Tibial artery (tissue), 4 donors: ENCODE measurements around the gene FCHSD2.

ENCODE experiments used
- DNase-seq, 2 donors: peaks; one replicate each; pipeline ENCODE4 v3.0.0-alpha.2; 2019
- H3K27ac ChIP-seq, 2 donors: fragments of 200-600 bp; sonication (generic) in 1 of 2; 1 replicate in 1 of 2; 2 replicates in 1 of 2; pipeline ENCODE4 v1.5.1; 2018 to 2019; ENCODE audit warnings: mild to moderate bottlenecking in 1 of 2
- H3K27me3 ChIP-seq, 2 donors: fragments of 200-600 bp; sonication (generic) in 1 of 2; one replicate each; pipeline versions ENCODE4 v1.5.1 to v1.6.0; 2016 to 2019
- H3K36me3 ChIP-seq, 3 donors: fragments of 200-600 bp; sonication (generic) in 2 of 3; one replicate each; pipeline ENCODE4 v1.5.1; 2016 to 2019; ENCODE audit warnings: mild to moderate bottlenecking in 2 of 3
- H3K4me1 ChIP-seq, 4 donors: fragments of 200-600 bp; sonication (generic) in 2 of 4; 1 replicate in 3 of 4; 2 replicates in 1 of 4; pipeline ENCODE4 v1.5.1; 2016 to 2019
- H3K4me3 ChIP-seq, 2 donors: fragments of 200-600 bp; sonication (generic) in 1 of 2; 1 replicate in 1 of 2; 2 replicates in 1 of 2; pipeline ENCODE4 v1.5.1; 2018 to 2019; ENCODE audit warnings: mild to moderate bottlenecking in 2 of 2
- H3K9me3 ChIP-seq, 3 donors: fragments of 200-600 bp; sonication (generic) in 1 of 3; one replicate each; pipeline ENCODE4 v1.5.1; 2016 to 2019
- intact Hi-C: fragments of 100-400 bp; cut with DNase I; formaldehyde crosslinking; loops from one replicate; pipeline ENCODE4 v1.15.0; 2023; ENCODE audit warnings: low total_unique reads
- TF ChIP-seq, protein P1 (sequence below), 2 experiments: fragments of 200-600 bp in 1 of 2; fragments of 450-650 bp in 1 of 2; IDR thresholded peaks; one replicate each; pipeline ENCODE4 v1.5.1; 2017 to 2019; ENCODE audit warnings: antibody characterized with exemption in 2 of 2, mild to moderate bottlenecking in 1 of 2, moderate library complexity in 1 of 2

FCHSD2 gene

GRCh38 chr11:73188301-73188700, 46.2 kb upstream of the FCHSD2 start:
- no peaks in the 10 kb centered on the region for H3K27me3 ChIP-seq
- H3K36me3 ChIP-seq, result no peaks in the 10 kb centered on the region
- H3K4me1 ChIP-seq, result peaks cover 0 to 38% (median 30%) of the 10 kb centered on the region in 4 donors
- TF ChIP-seq, protein P1, sequence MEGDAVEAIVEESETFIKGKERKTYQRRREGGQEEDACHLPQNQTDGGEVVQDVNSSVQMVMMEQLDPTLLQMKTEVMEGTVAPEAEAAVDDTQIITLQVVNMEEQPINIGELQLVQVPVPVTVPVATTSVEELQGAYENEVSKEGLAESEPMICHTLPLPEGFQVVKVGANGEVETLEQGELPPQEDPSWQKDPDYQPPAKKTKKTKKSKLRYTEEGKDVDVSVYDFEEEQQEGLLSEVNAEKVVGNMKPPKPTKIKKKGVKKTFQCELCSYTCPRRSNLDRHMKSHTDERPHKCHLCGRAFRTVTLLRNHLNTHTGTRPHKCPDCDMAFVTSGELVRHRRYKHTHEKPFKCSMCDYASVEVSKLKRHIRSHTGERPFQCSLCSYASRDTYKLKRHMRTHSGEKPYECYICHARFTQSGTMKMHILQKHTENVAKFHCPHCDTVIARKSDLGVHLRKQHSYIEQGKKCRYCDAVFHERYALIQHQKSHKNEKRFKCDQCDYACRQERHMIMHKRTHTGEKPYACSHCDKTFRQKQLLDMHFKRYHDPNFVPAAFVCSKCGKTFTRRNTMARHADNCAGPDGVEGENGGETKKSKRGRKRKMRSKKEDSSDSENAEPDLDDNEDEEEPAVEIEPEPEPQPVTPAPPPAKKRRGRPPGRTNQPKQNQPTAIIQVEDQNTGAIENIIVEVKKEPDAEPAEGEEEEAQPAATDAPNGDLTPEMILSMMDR (IDR thresholded peaks at IDR 0.05), result no peak
- peak in 1 of 2 donors; percentile 61 for DNase-seq
- H3K27ac ChIP-seq, result peak overlapping the region; percentile 13 to 18
- intact Hi-C loops, result loop anchor here (5.0 to 10.0 kb wide), 2 partner anchors 99 to 206 kb away; no protein-coding TSS in a partner anchor
- no peaks in the 10 kb centered on the region for H3K9me3 ChIP-seq
- no peak overlapping the region for H3K4me3 ChIP-seq

DNA sequence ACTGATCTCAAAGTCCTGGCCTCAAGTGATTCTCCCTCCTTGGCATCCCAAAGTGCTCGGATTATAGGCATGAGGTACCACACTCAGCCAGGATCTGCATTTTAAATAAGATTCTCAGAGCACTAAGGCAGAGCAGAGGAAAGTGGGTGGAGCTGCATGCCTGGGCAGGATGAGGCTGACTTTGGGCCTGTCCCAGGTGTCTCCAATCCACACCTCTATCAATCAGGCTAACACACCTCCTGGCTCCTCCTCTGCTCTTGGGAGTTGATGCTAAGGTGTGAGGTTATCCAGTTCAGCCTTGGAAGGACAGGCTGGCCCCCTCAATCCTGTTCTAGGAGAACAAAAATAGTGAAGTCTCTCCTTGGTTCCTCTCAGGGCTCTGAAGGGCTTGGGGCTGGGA, 45.7 kb upstream of the FCHSD2 start:
- intact Hi-C loops, result loop anchor here (5.0 to 10.0 kb wide), 2 partner anchors 99 to 207 kb away; no protein-coding TSS in a partner anchor
- H3K9me3 ChIP-seq, result no peaks in the 10 kb centered on the region
- TF ChIP-seq, protein P1 (IDR thresholded peaks at IDR 0.05), result no peak
- no peaks in the 10 kb centered on the region for H3K27me3 ChIP-seq
- H3K4me3 ChIP-seq, result no peak overlapping the region
- DNase-seq, result no peak
- peak overlapping the region; percentile 13 to 18 for H3K27ac ChIP-seq
- peaks cover 0 to 38% (median 30%) of the 10 kb centered on the region in 4 donors for H3K4me1 ChIP-seq
- no peaks in the 10 kb centered on the region for H3K36me3 ChIP-seq

DNA sequence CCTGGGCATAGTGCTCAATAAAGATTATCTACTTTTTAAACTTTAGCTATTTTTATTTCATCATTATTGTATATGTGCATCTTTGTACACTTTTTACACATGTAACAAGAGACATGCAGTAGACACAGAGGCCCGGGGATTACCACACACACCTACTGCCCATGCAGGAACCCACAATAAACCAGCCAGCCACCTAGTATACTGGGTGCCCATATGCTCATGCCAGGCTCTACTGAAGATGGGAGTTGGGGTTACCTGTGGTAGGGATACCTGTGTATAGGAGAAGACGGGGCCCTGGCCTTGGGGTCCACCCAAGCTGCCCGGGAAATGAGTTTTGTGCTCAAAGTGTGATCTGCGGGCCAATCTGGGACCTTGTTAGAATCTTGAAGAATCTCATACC, 44.8 kb upstream of the FCHSD2 start:
- peak overlapping the region; percentile 76 to 77 for H3K27ac ChIP-seq
- H3K9me3 ChIP-seq, result no peaks in the 10 kb centered on the region
- peaks cover 0 to 38% (median 30%) of the 10 kb centered on the region in 4 donors for H3K4me1 ChIP-seq
- no peaks in the 10 kb centered on the region for H3K36me3 ChIP-seq
- peak; percentile 5 to 45 for DNase-seq
- H3K27me3 ChIP-seq, result no peaks in the 10 kb centered on the region
- H3K4me3 ChIP-seq, result no peak overlapping the region
- intact Hi-C loops, result loop anchor here (5.0 to 10.0 kb wide), 2 partner anchors 100 to 208 kb away; no protein-coding TSS in a partner anchor
- TF ChIP-seq, protein P1 (IDR thresholded peaks at IDR 0.05), result no peak

GRCh38 chr11:73186294-73186850, 44.3 kb upstream of the FCHSD2 start:
- H3K27me3 ChIP-seq, result no peaks in the 10 kb centered on the region
- peak overlapping the region; percentile 76 to 77 for H3K27ac ChIP-seq
- H3K36me3 ChIP-seq, result no peaks in the 10 kb centered on the region
- no peak overlapping the region for H3K4me3 ChIP-seq
- peaks cover 0 to 38% (median 30%) of the 10 kb centered on the region in 4 donors for H3K4me1 ChIP-seq
- no peaks in the 10 kb centered on the region for H3K9me3 ChIP-seq
- DNase-seq, result peak; percentile 50 to 87
- TF ChIP-seq, protein P1 (IDR thresholded peaks at IDR 0.05), result no peak
- intact Hi-C loops, result loop anchor here (5.0 to 10.0 kb wide), 2 partner anchors 101 to 208 kb away; no protein-coding TSS in a partner anchor

DNA sequence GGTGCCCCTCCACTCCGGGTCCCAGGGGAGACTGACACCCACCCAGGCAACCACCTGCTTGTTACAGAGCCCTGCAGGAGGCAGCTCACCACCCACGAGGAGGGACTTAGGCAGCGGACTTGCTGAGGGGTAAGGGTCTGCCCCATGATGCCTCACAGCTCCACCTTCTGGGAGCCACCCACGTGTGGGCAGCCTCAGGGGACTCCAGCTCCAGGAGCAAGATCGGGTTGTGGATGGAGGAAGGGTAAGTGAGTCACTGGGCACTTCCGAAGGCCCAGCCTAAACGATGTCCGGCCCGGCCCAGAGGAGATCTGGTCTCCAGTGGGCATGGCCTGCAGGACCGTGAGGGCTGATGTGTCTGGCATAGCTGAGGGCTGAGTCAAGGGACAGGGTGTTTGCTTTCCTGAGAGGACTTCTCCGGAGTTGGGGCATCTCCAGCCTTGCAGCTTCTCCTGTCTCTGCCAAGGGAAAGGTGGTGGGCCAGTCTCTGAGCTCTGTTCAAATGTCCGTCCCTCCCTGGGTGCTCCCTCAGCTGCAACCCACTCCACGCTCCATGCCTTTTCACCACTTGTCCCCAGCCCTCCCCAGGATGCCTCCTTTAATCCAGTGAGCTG, 43.7 kb upstream of the FCHSD2 start:
- intact Hi-C loops, result loop anchor here (5.0 to 10.0 kb wide), 2 partner anchors 102 to 209 kb away; no protein-coding TSS in a partner anchor
- TF ChIP-seq, protein P1 (IDR thresholded peaks at IDR 0.05), result no peak
- Histone ChIP-seq H3K9me3 (no peaks in the 10 kb centered on the region), H3K4me1 (peaks cover 0 to 38% (median 30%) of the 10 kb centered on the region in 4 donors), H3K36me3 (no peaks in the 10 kb centered on the region), H3K27me3 (no peaks in the 10 kb centered on the region), H3K4me3 (no peak overlapping the region), H3K27ac (peak overlapping the region; percentile 76 to 77)
- DNase-seq, result peak; percentile 59 to 91
